ENCODE measurements around the gene LRMDA.

DNA sequence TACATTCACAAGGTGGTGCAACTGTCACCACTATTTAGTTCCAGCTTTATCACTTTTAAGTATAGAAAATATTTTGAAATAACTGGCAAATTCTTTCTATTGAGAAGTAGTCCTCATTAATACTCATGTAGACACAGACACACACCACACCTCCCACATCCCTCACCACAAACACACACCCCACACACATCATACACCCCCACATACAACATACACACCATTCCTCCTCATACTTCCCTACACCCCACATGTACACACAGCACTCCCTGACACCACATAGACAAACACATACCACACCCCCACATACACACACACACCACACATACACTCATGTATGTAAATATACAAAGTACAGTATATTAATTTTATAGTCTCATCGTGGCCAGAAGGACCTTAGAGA lies 178.8 kb downstream of the LRMDA start:
- TF ChIP-seq, protein P1, sequence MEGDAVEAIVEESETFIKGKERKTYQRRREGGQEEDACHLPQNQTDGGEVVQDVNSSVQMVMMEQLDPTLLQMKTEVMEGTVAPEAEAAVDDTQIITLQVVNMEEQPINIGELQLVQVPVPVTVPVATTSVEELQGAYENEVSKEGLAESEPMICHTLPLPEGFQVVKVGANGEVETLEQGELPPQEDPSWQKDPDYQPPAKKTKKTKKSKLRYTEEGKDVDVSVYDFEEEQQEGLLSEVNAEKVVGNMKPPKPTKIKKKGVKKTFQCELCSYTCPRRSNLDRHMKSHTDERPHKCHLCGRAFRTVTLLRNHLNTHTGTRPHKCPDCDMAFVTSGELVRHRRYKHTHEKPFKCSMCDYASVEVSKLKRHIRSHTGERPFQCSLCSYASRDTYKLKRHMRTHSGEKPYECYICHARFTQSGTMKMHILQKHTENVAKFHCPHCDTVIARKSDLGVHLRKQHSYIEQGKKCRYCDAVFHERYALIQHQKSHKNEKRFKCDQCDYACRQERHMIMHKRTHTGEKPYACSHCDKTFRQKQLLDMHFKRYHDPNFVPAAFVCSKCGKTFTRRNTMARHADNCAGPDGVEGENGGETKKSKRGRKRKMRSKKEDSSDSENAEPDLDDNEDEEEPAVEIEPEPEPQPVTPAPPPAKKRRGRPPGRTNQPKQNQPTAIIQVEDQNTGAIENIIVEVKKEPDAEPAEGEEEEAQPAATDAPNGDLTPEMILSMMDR (conservative IDR thresholded peaks at IDR 0.05; ENCODE audit: low read depth, low read length): no peak
- TF ChIP-seq EZH2 (IDR thresholded peaks at IDR 0.05; ENCODE audit: borderline replicate concordance, low read depth, low read length, poor library complexity, severe bottlenecking): no peak
